ENCODE measurements around the gene KDELR3. TPM values are rescaled to one million over a fixed set of nuclear protein-coding genes. Genes with fewer than 3 reads are reported as not detected.
A peak's percentile ranks its signal among the peaks of the same experiment; 100 is the strongest.

KDELR3 gene
- total RNA-seq, 1 donor from 2014 or later: 72.6 TPM

DNA sequence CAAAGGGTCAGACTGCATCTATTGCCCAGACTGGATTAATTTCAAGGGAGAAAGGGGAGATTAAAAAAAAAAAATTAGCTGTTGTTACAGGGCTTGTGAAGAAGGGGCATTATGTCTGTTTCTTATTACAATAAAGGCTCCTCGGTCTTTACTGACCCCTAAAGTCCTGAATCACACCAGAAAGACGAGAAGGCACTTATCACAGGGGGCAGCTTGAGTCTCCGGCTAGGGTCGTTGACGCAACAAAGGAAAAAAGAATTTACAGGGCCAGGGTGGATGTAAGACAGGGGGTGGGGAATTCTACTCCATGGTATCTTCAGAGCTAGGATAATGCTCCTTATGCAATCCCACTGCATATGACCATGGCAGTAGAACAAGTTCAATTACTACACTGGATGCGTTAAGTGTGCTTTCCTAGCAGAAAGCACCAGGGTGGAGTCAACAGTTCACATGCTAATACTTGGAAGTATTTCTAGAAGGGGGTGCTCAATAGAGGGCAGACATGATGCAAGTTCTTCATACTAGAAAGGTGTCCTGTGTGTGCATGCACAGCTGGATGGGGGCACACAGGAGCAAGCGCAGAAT is 21.8 kb downstream of the KDELR3 start:
- DNase-seq (ENCODE audit: low read depth) (no peak), FAIRE-seq (no peak)
- Histone ChIP-seq H2AFZ (ENCODE audit: low read depth, low read length) (no peak overlapping the region), H3K9ac (ENCODE audit: low read length) (no peak overlapping the region), H3K27ac (ENCODE audit: low read depth, low read length) (no peak overlapping the region), H3K9me3 (ENCODE audit: insufficient read depth, low read depth, low read length) (no peaks in the 10 kb centered on the region), H3K36me3 (ENCODE audit: insufficient read depth, low read length) (peaks cover 86% of the 10 kb centered on the region), H3K4me3 (ENCODE audit: insufficient read depth, low read depth, low read length) (no peak overlapping the region), H4K20me1 (ENCODE audit: insufficient read depth, low read length) (peaks cover 82% of the 10 kb centered on the region), H3K4me2 (ENCODE audit: low read length) (no peak overlapping the region), H3K4me1 (ENCODE audit: insufficient read depth, low read length) (peaks cover 18% of the 10 kb centered on the region), H3K79me2 (ENCODE audit: insufficient read depth, low read length) (peaks cover 64% of the 10 kb centered on the region), H3K27me3 (ENCODE audit: insufficient read depth, low read length) (no peaks in the 10 kb centered on the region)
- H3K36me3 Mint-ChIP-seq (ENCODE audit: low read depth, unreplicated experiment): peaks cover 26% of the 10 kb centered on the region
- no peak overlapping the region for H3K27ac Mint-ChIP-seq (ENCODE audit: unreplicated experiment)
- peaks cover 16% of the 10 kb centered on the region for H3K4me1 Mint-ChIP-seq (ENCODE audit: low read depth, unreplicated experiment)
- no peaks in the 10 kb centered on the region for H3K9me3 Mint-ChIP-seq (ENCODE audit: unreplicated experiment)
- TF ChIP-seq EZH2 (IDR thresholded peaks at IDR 0.05; ENCODE audit: insufficient read depth, low read length): no peak
- TF ChIP-seq, protein P1, sequence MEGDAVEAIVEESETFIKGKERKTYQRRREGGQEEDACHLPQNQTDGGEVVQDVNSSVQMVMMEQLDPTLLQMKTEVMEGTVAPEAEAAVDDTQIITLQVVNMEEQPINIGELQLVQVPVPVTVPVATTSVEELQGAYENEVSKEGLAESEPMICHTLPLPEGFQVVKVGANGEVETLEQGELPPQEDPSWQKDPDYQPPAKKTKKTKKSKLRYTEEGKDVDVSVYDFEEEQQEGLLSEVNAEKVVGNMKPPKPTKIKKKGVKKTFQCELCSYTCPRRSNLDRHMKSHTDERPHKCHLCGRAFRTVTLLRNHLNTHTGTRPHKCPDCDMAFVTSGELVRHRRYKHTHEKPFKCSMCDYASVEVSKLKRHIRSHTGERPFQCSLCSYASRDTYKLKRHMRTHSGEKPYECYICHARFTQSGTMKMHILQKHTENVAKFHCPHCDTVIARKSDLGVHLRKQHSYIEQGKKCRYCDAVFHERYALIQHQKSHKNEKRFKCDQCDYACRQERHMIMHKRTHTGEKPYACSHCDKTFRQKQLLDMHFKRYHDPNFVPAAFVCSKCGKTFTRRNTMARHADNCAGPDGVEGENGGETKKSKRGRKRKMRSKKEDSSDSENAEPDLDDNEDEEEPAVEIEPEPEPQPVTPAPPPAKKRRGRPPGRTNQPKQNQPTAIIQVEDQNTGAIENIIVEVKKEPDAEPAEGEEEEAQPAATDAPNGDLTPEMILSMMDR (IDR thresholded peaks at IDR 0.05; ENCODE audit: insufficient read depth, low read depth, low read length): no peak
- no peak overlapping the region for H3K4me3 Mint-ChIP-seq (ENCODE audit: unreplicated experiment)
- H3K27me3 Mint-ChIP-seq (ENCODE audit: low read depth, unreplicated experiment): no peaks in the 10 kb centered on the region

DNA sequence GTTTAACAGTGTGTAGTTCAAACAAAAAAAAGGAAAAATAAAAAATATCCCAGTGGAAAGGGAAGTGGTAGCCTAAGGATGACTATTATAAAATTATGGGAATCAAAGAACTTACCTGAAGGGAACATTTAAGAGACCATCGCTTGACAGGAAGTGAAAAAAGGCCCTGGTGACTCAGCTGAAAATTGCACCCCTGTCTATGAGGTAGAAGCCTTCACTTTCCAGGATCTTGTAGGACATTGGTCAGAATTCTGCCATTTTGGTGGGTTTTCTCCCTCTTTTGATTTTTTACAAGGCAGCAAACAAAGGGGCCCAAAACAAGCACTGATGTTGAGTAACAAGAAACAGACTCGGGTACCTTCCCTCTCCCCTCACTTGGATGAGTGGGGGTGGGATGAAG is 22.6 kb downstream of the KDELR3 start:
- DNase-seq (ENCODE audit: low read depth) (no peak), FAIRE-seq (no peak)
- peaks cover 86% of the 10 kb centered on the region for H3K36me3 ChIP-seq (ENCODE audit: insufficient read depth, low read length)
- no peak overlapping the region for H2AFZ ChIP-seq (ENCODE audit: low read depth, low read length)
- Mint-ChIP-seq H3K27ac (ENCODE audit: unreplicated experiment) (peak overlapping the region; percentile 66), H3K27me3 (ENCODE audit: low read depth, unreplicated experiment) (no peaks in the 10 kb centered on the region), H3K36me3 (ENCODE audit: low read depth, unreplicated experiment) (peaks cover 29% of the 10 kb centered on the region), H3K4me3 (ENCODE audit: unreplicated experiment) (no peak overlapping the region), H3K4me1 (ENCODE audit: low read depth, unreplicated experiment) (peaks cover 16% of the 10 kb centered on the region), H3K9me3 (ENCODE audit: unreplicated experiment) (no peaks in the 10 kb centered on the region)
- H3K9me3 ChIP-seq (ENCODE audit: insufficient read depth, low read depth, low read length): no peaks in the 10 kb centered on the region
- TF ChIP-seq, protein P1 (IDR thresholded peaks at IDR 0.05; ENCODE audit: insufficient read depth, low read depth, low read length): no peak
- TF ChIP-seq EZH2 (IDR thresholded peaks at IDR 0.05; ENCODE audit: insufficient read depth, low read length): no peak
- no peak overlapping the region for H3K27ac ChIP-seq (ENCODE audit: low read depth, low read length)
- peaks cover 70% of the 10 kb centered on the region for H3K79me2 ChIP-seq (ENCODE audit: insufficient read depth, low read length)
- H3K4me1 ChIP-seq (ENCODE audit: insufficient read depth, low read length): peaks cover 22% of the 10 kb centered on the region
- H3K9ac ChIP-seq (ENCODE audit: low read length): no peak overlapping the region
- peaks cover 88% of the 10 kb centered on the region for H4K20me1 ChIP-seq (ENCODE audit: insufficient read depth, low read length)
- H3K4me2 ChIP-seq (ENCODE audit: low read length): no peak overlapping the region
- H3K4me3 ChIP-seq (ENCODE audit: insufficient read depth, low read depth, low read length): no peak overlapping the region
- no peaks in the 10 kb centered on the region for H3K27me3 ChIP-seq (ENCODE audit: insufficient read depth, low read length)

DNA sequence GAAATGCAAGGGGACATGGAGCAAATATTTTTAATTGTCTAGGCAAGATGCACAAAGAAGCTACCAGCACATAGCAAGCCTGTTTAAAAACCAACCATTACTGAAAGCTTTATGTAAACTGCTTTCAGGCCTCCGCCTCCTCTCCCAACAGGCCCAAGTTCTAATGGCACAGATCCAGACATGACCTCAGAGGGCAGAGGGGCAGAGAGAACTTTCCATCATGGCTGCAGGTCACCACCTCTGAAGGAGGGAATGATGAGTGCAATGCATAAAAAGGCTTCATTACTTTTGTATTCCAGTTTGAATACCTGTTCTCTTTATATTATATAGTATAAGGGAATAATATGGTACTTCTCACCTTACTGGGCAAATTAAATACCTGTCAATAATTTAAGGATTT is 23.0 kb downstream of the KDELR3 start:
- H3K9me3 ChIP-seq (ENCODE audit: insufficient read depth, low read depth, low read length): no peaks in the 10 kb centered on the region
- TF ChIP-seq, protein P1 (IDR thresholded peaks at IDR 0.05; ENCODE audit: insufficient read depth, low read depth, low read length): no peak
- no peak for TF ChIP-seq EZH2 (IDR thresholded peaks at IDR 0.05; ENCODE audit: insufficient read depth, low read length)
- no peaks in the 10 kb centered on the region for H3K9me3 Mint-ChIP-seq (ENCODE audit: unreplicated experiment)
- H3K4me2 ChIP-seq (ENCODE audit: low read length): no peak overlapping the region
- H4K20me1 ChIP-seq (ENCODE audit: insufficient read depth, low read length): peaks cover 89% of the 10 kb centered on the region
- H3K27me3 Mint-ChIP-seq (ENCODE audit: low read depth, unreplicated experiment): no peaks in the 10 kb centered on the region
- H3K27me3 ChIP-seq (ENCODE audit: insufficient read depth, low read length): no peaks in the 10 kb centered on the region
- peaks cover 74% of the 10 kb centered on the region for H3K79me2 ChIP-seq (ENCODE audit: insufficient read depth, low read length)
- no peak overlapping the region for H3K27ac ChIP-seq (ENCODE audit: low read depth, low read length)
- H3K4me1 ChIP-seq (ENCODE audit: insufficient read depth, low read length): peaks cover 22% of the 10 kb centered on the region
- no peak overlapping the region for H3K9ac ChIP-seq (ENCODE audit: low read length)
- peaks cover 88% of the 10 kb centered on the region for H3K36me3 ChIP-seq (ENCODE audit: insufficient read depth, low read length)
- no peak overlapping the region for H3K4me3 Mint-ChIP-seq (ENCODE audit: unreplicated experiment)
- FAIRE-seq (no peak), DNase-seq (ENCODE audit: low read depth) (peak; percentile 42)
- H3K4me3 ChIP-seq (ENCODE audit: insufficient read depth, low read depth, low read length): no peak overlapping the region
- no peak overlapping the region for H2AFZ ChIP-seq (ENCODE audit: low read depth, low read length)
- H3K36me3 Mint-ChIP-seq (ENCODE audit: low read depth, unreplicated experiment): peaks cover 32% of the 10 kb centered on the region
- H3K27ac Mint-ChIP-seq (ENCODE audit: unreplicated experiment): peak overlapping the region; percentile 66
- peaks cover 16% of the 10 kb centered on the region for H3K4me1 Mint-ChIP-seq (ENCODE audit: low read depth, unreplicated experiment)

Measured in astrocyte (in vitro differentiated cells and primary cell).